ENCODE data around the gene EYA3. TPM values are rescaled to one million over a fixed set of nuclear protein-coding genes. Genes with fewer than 3 reads are reported as not detected.
A peak's percentile ranks its signal among the peaks of the same experiment; 100 is the strongest.

The EYA3 gene
- total and polyA plus RNA-seq, 5 donors: 5.8 to 22.7 (median 18.9) TPM

GRCh38 chr1:27967106-27967883, 121.1 kb downstream of the EYA3 start:
- 93% methylated on average over 12 of the region's 12 CpGs for WGBS
- no peak overlapping the region for H3K27ac ChIP-seq (ENCODE audit: low read length)
- no peak overlapping the region for H3K4me3 ChIP-seq (ENCODE audit: low read length)
- no peaks in the 10 kb centered on the region for H3K9me3 ChIP-seq (ENCODE audit: control insufficient read depth, low read length)
- DNase-seq: no peak
- no peak for ATAC-seq
- H3K4me1 ChIP-seq (ENCODE audit: control insufficient read depth, insufficient read depth, low read length): peaks cover 6% of the 10 kb centered on the region
- H3K27me3 ChIP-seq (ENCODE audit: control insufficient read depth, insufficient read depth): no peaks in the 10 kb centered on the region
- intact Hi-C loops (cut with DNase I): no loop called here

GRCh38 chr1:27966402-27967105, 121.9 kb downstream of the EYA3 start:
- H3K27me3 ChIP-seq (ENCODE audit: control insufficient read depth, insufficient read depth): no peaks in the 10 kb centered on the region
- no peak for DNase-seq
- H3K4me3 ChIP-seq (ENCODE audit: low read length): no peak overlapping the region
- H3K9me3 ChIP-seq (ENCODE audit: control insufficient read depth, low read length): no peaks in the 10 kb centered on the region
- intact Hi-C loops (cut with DNase I): no loop called here
- ATAC-seq: no peak
- WGBS: 93% methylated on average over 24 of the region's 24 CpGs
- H3K27ac ChIP-seq (ENCODE audit: low read length): no peak overlapping the region
- H3K4me1 ChIP-seq (ENCODE audit: control insufficient read depth, insufficient read depth, low read length): peaks cover 2% of the 10 kb centered on the region

GRCh38 chr1:27963393-27963792, 125.0 kb downstream of the EYA3 start:
- no peak for DNase-seq
- ATAC-seq: no peak
- peaks cover 7% of the 10 kb centered on the region for H3K4me1 ChIP-seq (ENCODE audit: control insufficient read depth, insufficient read depth, low read length)
- H3K9me3 ChIP-seq (ENCODE audit: control insufficient read depth, low read length): no peaks in the 10 kb centered on the region
- no peak overlapping the region for H3K4me3 ChIP-seq (ENCODE audit: low read length)
- 92% methylated on average over 11 of the region's 11 CpGs for WGBS
- no peak overlapping the region for H3K27ac ChIP-seq (ENCODE audit: low read length)
- intact Hi-C loops (cut with DNase I): no loop called here
- no peaks in the 10 kb centered on the region for H3K27me3 ChIP-seq (ENCODE audit: control insufficient read depth, insufficient read depth)

GRCh38 chr1:27961646-27962221, 126.7 kb downstream of the EYA3 start:
- H3K27me3 ChIP-seq (ENCODE audit: control insufficient read depth, insufficient read depth): no peaks in the 10 kb centered on the region
- no peak overlapping the region for H3K4me3 ChIP-seq (ENCODE audit: low read length)
- peaks cover 7% of the 10 kb centered on the region for H3K4me1 ChIP-seq (ENCODE audit: control insufficient read depth, insufficient read depth, low read length)
- ATAC-seq: no peak
- WGBS: 57% methylated on average over 4 of the region's 4 CpGs
- intact Hi-C loops (cut with DNase I): no loop called here
- no peak overlapping the region for H3K27ac ChIP-seq (ENCODE audit: low read length)
- no peak for DNase-seq
- no peaks in the 10 kb centered on the region for H3K9me3 ChIP-seq (ENCODE audit: control insufficient read depth, low read length)

- Histone ChIP-seq H3K4me3 (ENCODE audit: low read length) (peak overlapping the region; percentile 78), H3K9me3 (ENCODE audit: control insufficient read depth, low read length) (no peaks in the 10 kb centered on the region), H3K27ac (ENCODE audit: low read length) (no peak overlapping the region), H3K4me1 (ENCODE audit: control insufficient read depth, insufficient read depth, low read length) (peaks cover 7% of the 10 kb centered on the region), H3K27me3 (ENCODE audit: control insufficient read depth, insufficient read depth) (no peaks in the 10 kb centered on the region)
- DNase-seq (no peak), ATAC-seq (peak; percentile 3 to 12)
- intact Hi-C loops (cut with DNase I): no loop called here
- WGBS: 56% methylated on average over 13 of the region's 13 CpGs
These were observed 127.4 kb downstream of the EYA3 start for GRCh38 chr1:27960762-27961645.

GRCh38 chr1:27959792-27960603, 128.4 kb downstream of the EYA3 start, which contains the start of gene XKR8:
Gene XKR8 (plus strand): TSS chr1:27959973. CDS start chr1:27960070, 97 bp downstream.
- peak; percentile 87 to 94 (median 93) for DNase-seq
- intact Hi-C loops (cut with DNase I): no loop called here
- H3K4me1 ChIP-seq (ENCODE audit: control insufficient read depth, insufficient read depth, low read length): peaks cover 7% of the 10 kb centered on the region
- H3K9me3 ChIP-seq (ENCODE audit: control insufficient read depth, low read length): no peaks in the 10 kb centered on the region
- peak within 1 kb of the TSS; percentile 78 for H3K4me3 ChIP-seq (ENCODE audit: low read length)
- 6% methylated on average over 68 of the region's 68 CpGs for WGBS
- H3K27me3 ChIP-seq (ENCODE audit: control insufficient read depth, insufficient read depth): no peaks in the 10 kb centered on the region
- ATAC-seq: peak; percentile 97
- H3K27ac ChIP-seq (ENCODE audit: low read length): peak within 1 kb of the TSS; percentile 84

- intact Hi-C loops (cut with DNase I): no loop called here
- Histone ChIP-seq H3K4me3 (ENCODE audit: low read length) (no peak overlapping the region), H3K9me3 (ENCODE audit: control insufficient read depth, low read length) (no peaks in the 10 kb centered on the region), H3K27ac (ENCODE audit: low read length) (no peak overlapping the region), H3K27me3 (ENCODE audit: control insufficient read depth, insufficient read depth) (no peaks in the 10 kb centered on the region), H3K4me1 (ENCODE audit: control insufficient read depth, insufficient read depth, low read length) (peaks cover 7% of the 10 kb centered on the region)
- ATAC-seq: no peak
- DNase-seq: peak; percentile 30 to 72 (median 65)
- WGBS: 96% methylated on average over 26 of the region's 26 CpGs
These were observed 129.9 kb downstream of the EYA3 start for GRCh38 chr1:27958513-27958912.

- ATAC-seq: no peak
- 94% methylated on average over 5 of the region's 5 CpGs for WGBS
- intact Hi-C loops (cut with DNase I): no loop called here
- peaks cover 7% of the 10 kb centered on the region for H3K4me1 ChIP-seq (ENCODE audit: control insufficient read depth, insufficient read depth, low read length)
- no peaks in the 10 kb centered on the region for H3K27me3 ChIP-seq (ENCODE audit: control insufficient read depth, insufficient read depth)
- H3K4me3 ChIP-seq (ENCODE audit: low read length): no peak overlapping the region
- no peak for DNase-seq
- H3K9me3 ChIP-seq (ENCODE audit: control insufficient read depth, low read length): no peaks in the 10 kb centered on the region
- no peak overlapping the region for H3K27ac ChIP-seq (ENCODE audit: low read length)
These were observed 130.8 kb downstream of the EYA3 start for GRCh38 chr1:27957655-27958054.

GRCh38 chr1:27956761-27957160, 131.6 kb downstream of the EYA3 start:
- ATAC-seq (no peak), DNase-seq (no peak)
- Histone ChIP-seq H3K4me1 (ENCODE audit: control insufficient read depth, insufficient read depth, low read length) (peaks cover 7% of the 10 kb centered on the region), H3K9me3 (ENCODE audit: control insufficient read depth, low read length) (no peaks in the 10 kb centered on the region), H3K27me3 (ENCODE audit: control insufficient read depth, insufficient read depth) (no peaks in the 10 kb centered on the region), H3K27ac (ENCODE audit: low read length) (no peak overlapping the region), H3K4me3 (ENCODE audit: low read length) (no peak overlapping the region)
- intact Hi-C loops (cut with DNase I): no loop called here
- WGBS: 82% methylated on average over 6 of the region's 6 CpGs

GRCh38 chr1:27955076-27955475, 133.3 kb downstream of the EYA3 start:
- H3K27me3 ChIP-seq (ENCODE audit: control insufficient read depth, insufficient read depth): no peaks in the 10 kb centered on the region
- no peak overlapping the region for H3K4me3 ChIP-seq (ENCODE audit: low read length)
- ATAC-seq (no peak), DNase-seq (no peak)
- H3K9me3 ChIP-seq (ENCODE audit: control insufficient read depth, low read length): no peaks in the 10 kb centered on the region
- no peak overlapping the region for H3K27ac ChIP-seq (ENCODE audit: low read length)
- H3K4me1 ChIP-seq (ENCODE audit: control insufficient read depth, insufficient read depth, low read length): no peaks in the 10 kb centered on the region
- WGBS: 82% methylated on average over 6 of the region's 6 CpGs
- intact Hi-C loops (cut with DNase I): no loop called here

All from right cardiac atrium (tissue), 5 donors.